Activated naive CD8-positive, alpha-beta T cell treated with anti-CD3 and anti-CD28 coated beads, Interleukin-2, amount 50 U/mL, for 24 hours (primary cell): Measurements from ENCODE around the gene RAB26.
A peak's percentile ranks its signal among the peaks of the same experiment; 100 is the strongest.
"Not testable (repeated sequence)": the region's sequence is repeated elsewhere in the genome, so short reads cannot be mapped to it uniquely, and the experiment has no call there.

Experiments used
- ATAC-seq: fragments of 150-1000 bp; cut with Tn5 transposase; one replicate; pipeline ENCODE4 v1.10.0; 2021
- DNase-seq: peaks from one replicate; pipeline ENCODE4 v3.0.0; 2021
- H3K27ac Mint-ChIP-seq: one replicate; pipeline ENCODE4 v1.8.0; 2021; ENCODE audit warnings: mild to moderate bottlenecking, mixed read lengths
- H3K27me3 Mint-ChIP-seq: one replicate; pipeline ENCODE4 v1.8.0; 2021; ENCODE audit warnings: mixed read lengths
- H3K36me3 Mint-ChIP-seq: one replicate; pipeline ENCODE4 v1.8.0; 2021; ENCODE audit warnings: low read depth, mixed read lengths
- H3K4me1 Mint-ChIP-seq: one replicate; pipeline ENCODE4 v1.8.0; 2021; ENCODE audit warnings: mixed read lengths
- H3K4me3 Mint-ChIP-seq: one replicate; pipeline ENCODE4 v1.8.0; 2021; ENCODE audit warnings: mild to moderate bottlenecking, moderate library complexity, mixed read lengths
- H3K9me3 Mint-ChIP-seq: one replicate; pipeline ENCODE4 v1.8.0; 2021; ENCODE audit warnings: mixed read lengths

Gene RAB26

DNA sequence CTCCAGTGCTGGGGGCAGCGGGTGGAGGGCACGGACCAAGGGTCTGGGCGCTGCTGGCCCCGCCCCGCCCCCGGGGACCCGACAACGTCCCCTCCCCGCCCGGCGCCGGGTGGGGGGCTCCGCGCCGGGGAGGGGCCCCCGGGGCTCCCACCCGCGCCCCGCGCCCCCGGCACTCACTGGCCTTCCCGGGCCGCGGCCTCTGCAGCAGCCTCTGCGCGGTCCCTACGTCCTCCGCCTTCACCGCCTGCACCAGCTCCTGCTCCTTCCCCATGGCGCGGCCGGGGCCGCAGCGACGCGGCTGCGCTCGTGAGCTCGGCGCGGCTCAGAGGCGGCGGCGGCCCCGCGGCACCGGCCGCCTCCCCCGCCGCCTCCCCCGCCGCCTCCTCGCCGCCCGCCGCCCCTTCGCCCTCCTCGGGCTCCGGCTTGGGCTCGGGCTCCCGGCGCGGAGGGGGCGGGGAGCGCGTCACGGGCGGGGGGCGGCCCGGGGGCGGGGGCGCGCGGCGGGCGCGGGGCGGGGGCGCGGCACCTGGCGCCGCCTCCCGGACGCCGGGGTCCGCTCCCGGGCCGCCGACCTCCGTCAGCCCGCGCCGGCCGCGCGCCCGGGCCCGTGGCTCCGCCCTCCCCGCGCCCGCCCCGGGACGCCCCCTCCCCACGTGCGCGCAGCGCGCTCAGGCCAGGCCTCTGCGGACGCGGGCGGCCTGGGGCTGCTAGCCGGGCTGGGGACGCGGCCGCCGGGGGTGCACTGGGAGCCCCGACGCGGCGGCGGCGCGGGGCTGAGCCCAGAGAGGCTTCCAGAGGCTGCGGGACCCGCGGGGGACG is 47.9 kb downstream of the RAB26 start, which contains the start of gene CASKIN1:
TSS of gene CASKIN1 (minus strand) at position 444 of the 819 bp plus-strand sequence. CDS start at position 271, 173 bp downstream.
- H3K4me3 Mint-ChIP-seq = peak within 1 kb of the TSS; percentile 29

DNA sequence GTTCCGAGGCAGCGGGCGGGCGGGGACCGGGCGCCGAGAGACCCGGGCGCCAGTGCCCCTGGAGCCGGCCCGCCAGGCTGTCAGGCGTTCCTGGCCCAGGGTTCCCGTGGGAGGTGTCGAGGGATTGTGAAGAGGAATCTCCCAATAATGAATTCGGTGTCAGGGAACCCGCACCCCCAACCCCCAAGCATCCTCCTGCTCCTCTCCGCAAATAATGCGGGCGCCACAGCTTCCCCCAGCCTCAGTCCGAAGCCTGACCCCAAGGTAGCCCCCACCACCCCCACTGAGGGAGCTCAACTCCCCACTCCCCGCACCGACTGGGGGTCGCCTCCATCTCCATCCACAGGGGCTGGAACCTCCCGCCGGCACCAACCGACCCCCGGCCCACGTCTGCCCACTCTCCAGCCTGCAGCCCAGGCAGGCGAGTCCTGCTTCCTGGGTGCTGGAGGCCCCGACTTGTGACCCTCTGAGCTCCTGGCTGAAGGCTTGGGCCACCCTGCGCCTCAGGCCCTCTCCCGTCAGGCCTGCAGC is 48.6 kb downstream of the RAB26 start:
- no peak for DNase-seq
- Mint-ChIP-seq H3K4me1 (peaks cover 6% of the 10 kb centered on the region), H3K27ac (no peak overlapping the region), H3K4me3 (peak overlapping the region; percentile 29), H3K27me3 (peaks cover 35% of the 10 kb centered on the region), H3K36me3 (no peaks in the 10 kb centered on the region), H3K9me3 (no peaks in the 10 kb centered on the region)
- ATAC-seq = no peak

More for the DNA sequence above, 47.9 kb downstream of the RAB26 start, which contains the start of gene CASKIN1:
- H3K9me3 Mint-ChIP-seq = no peaks in the 10 kb centered on the region
- no peak within 1 kb of the TSS for H3K27ac Mint-ChIP-seq
- no peaks in the 10 kb centered on the region for H3K36me3 Mint-ChIP-seq
- peaks cover 6% of the 10 kb centered on the region for H3K4me1 Mint-ChIP-seq
- DNase-seq (no peak), ATAC-seq (peak; percentile 26)
- H3K27me3 Mint-ChIP-seq = peaks cover 35% of the 10 kb centered on the region

DNA sequence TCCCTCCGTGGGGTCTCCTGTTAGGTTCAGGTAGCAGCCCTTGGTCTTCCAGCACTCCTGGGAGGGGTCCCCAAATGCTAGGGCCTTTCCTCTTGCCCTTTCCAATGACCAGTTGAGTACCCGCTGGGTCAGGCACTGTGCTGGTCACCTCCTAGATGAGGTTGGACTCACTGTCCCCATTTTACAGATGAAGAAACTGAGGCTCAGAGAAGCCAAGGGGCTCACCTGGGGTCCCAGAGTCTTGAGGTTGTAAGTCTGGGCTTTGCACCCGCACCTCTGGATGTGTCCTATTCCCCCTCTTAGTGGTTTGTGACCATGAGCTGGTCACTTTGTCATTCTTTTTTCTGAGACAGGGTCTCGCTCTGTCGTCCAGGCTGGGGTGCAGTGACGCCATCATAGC is 49.3 kb downstream of the RAB26 start:
- DNase-seq = no peak

DNA sequence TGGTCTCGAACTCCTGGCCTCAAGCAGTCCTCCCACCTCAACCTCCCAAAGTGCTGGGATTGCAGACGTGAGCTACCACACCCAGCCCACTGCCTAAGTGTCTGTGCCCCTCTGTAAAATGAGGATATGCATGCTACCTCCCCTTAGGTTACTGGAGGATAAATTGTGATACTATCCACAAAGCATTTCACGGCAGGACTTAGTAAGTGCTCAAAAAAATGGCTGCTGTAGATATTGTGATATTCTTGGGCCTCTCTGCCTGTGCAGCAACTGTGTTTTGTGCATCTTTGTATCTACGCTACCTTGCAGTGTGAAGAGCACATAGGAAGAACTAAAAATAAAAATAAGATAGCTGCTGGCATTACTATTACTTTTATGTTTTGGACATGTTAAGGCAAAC is 49.9 kb downstream of the RAB26 start:
- H3K9me3 Mint-ChIP-seq = no peaks in the 10 kb centered on the region
- ATAC-seq (no peak), DNase-seq (no peak)
- peak overlapping the region; percentile 32 for H3K4me3 Mint-ChIP-seq
- peaks cover 35% of the 10 kb centered on the region for H3K27me3 Mint-ChIP-seq
- no peak overlapping the region for H3K27ac Mint-ChIP-seq
- peaks cover 6% of the 10 kb centered on the region for H3K4me1 Mint-ChIP-seq
- H3K36me3 Mint-ChIP-seq = no peaks in the 10 kb centered on the region

More for the DNA sequence above, 49.3 kb downstream of the RAB26 start:
- no peaks in the 10 kb centered on the region for H3K36me3 Mint-ChIP-seq
- no peak overlapping the region for H3K27ac Mint-ChIP-seq
- H3K4me1 Mint-ChIP-seq = peaks cover 6% of the 10 kb centered on the region
- ATAC-seq = no peak
- no peaks in the 10 kb centered on the region for H3K9me3 Mint-ChIP-seq
- peak overlapping the region; percentile 32 for H3K4me3 Mint-ChIP-seq
- peaks cover 35% of the 10 kb centered on the region for H3K27me3 Mint-ChIP-seq

DNA sequence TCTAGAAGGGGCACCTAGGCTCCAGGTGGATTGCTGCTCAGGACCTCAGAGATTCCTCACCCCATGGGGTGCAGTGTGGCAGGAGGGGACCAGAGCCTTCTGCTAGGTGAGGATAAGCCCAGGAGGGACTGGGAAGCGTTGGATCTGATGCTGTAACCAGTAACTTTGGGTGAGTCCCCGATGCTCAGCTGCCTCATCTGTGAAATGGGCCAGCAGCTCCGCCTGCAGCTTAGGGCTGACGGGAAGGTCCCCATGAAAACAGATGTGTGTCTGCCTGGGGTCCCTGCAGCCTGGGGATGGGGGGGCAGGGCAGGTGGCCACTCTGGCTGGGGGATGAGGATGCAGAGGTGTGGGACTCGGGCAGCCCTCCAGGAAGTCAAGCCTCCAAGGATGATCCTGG is 50.7 kb downstream of the RAB26 start:
- H3K4me1 Mint-ChIP-seq = peaks cover 8% of the 10 kb centered on the region
- peaks cover 35% of the 10 kb centered on the region for H3K27me3 Mint-ChIP-seq
- no peak overlapping the region for H3K4me3 Mint-ChIP-seq
- no peak for DNase-seq
- H3K9me3 Mint-ChIP-seq = no peaks in the 10 kb centered on the region
- H3K27ac Mint-ChIP-seq = no peak overlapping the region
- no peaks in the 10 kb centered on the region for H3K36me3 Mint-ChIP-seq
- ATAC-seq = no peak

DNA sequence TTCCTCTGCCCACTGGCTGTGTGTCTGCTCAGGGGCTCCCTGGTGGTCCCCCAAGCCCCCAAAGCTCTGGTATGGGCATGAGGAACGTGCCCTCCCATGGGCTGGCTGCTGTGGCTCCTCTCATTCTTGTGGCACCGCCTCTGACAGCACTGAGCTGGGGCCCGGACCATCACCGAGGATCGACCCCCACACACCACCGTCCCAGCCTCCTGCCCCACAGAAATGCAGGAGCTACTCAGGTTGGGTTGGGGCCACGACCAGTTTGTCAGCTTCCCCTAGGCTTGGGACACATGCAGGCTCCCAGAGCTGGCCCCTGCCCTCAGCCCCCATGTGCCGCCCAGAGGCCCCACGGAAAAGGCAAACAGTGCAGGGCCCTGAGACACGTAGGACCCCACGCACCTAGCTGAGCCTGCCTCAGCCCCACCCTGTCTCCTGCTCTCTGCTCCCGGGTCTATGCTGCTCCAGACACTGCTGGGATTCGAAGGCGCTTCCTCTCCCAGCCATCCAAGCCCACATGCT is 51.3 kb downstream of the RAB26 start:
- Mint-ChIP-seq H3K36me3 (no peaks in the 10 kb centered on the region), H3K9me3 (no peaks in the 10 kb centered on the region), H3K4me3 (no peak overlapping the region), H3K4me1 (peaks cover 14% of the 10 kb centered on the region), H3K27me3 (peaks cover 30% of the 10 kb centered on the region), H3K27ac (no peak overlapping the region)
- ATAC-seq (no peak), DNase-seq (no peak)

DNA sequence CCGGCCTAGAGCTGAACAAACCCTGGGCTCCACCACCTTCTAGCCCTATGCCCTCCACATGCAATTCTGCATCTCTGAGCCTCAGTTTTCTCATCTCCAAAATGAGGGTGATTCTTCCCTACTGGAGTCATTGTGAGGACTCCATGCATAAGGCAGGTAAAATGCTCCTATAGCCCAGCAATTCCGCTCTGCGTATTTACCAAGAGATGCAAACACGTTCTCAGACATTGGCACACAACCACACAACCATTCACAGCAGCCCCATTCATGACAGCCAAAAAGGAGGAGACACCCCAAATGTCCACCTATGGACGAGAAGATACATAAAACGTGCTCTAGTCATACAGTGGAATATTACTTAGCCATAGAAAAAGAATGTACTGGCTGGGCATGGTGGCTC is 51.9 kb downstream of the RAB26 start:
- no peaks in the 10 kb centered on the region for H3K36me3 Mint-ChIP-seq
- peaks cover 11% of the 10 kb centered on the region for H3K4me1 Mint-ChIP-seq
- H3K27ac Mint-ChIP-seq = no peak overlapping the region
- DNase-seq (no peak), ATAC-seq (no peak)
- no peaks in the 10 kb centered on the region for H3K9me3 Mint-ChIP-seq
- H3K27me3 Mint-ChIP-seq = peaks cover 26% of the 10 kb centered on the region
- H3K4me3 Mint-ChIP-seq = no peak overlapping the region

DNA sequence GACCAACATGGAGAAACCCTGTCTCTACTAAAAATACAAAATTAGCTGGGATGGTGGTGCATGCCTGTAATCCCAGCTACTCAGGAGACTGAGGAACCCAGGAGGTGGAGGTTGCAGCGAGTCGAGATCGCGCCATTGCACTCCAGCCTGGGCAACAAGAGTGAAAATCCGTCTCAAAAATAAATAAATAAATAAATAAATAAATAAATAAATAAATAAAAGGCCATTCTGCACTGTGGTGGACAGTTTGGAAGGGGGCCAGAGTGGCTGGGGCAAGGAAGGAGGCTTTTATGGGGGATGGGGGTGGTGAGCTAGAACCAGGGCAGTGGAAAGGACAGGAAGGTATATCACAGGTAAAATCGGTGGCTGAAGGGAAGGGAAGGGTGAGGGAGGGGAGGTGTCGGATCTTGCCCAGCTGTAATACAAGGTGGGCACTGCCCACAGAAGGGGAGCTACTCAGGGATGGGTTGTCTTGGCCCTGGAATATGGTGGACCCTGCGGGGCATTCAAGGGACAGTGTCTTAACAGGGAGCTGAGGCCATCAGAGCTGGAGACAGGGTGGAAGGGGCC is 54.8 kb downstream of the RAB26 start:
- H3K36me3 Mint-ChIP-seq = peaks cover 17% of the 10 kb centered on the region
- not testable (repeated sequence) for H3K9me3 Mint-ChIP-seq, ATAC-seq, DNase-seq
- H3K27ac Mint-ChIP-seq = peak overlapping the region; percentile 14
- H3K27me3 Mint-ChIP-seq = peaks cover 12% of the 10 kb centered on the region
- peaks cover 25% of the 10 kb centered on the region for H3K4me1 Mint-ChIP-seq
- peak overlapping the region; percentile 36 for H3K4me3 Mint-ChIP-seq
